WTC11 (cell line): ENCODE data around the gene MED27.

Experiments used
- CREB1 ChIP-seq: sonication (generic); formaldehyde crosslinking; IDR thresholded peaks from 2 replicates; pipeline ENCODE4 v1.8.0; 2023; ENCODE audit warnings: mild to moderate bottlenecking, missing genetic modification reagents
- FOXJ3 ChIP-seq: sonication (generic); formaldehyde crosslinking; IDR thresholded peaks from 2 replicates; pipeline ENCODE4 v1.9.0; 2021; ENCODE audit warnings: missing genetic modification reagents, mild to moderate bottlenecking, borderline replicate concordance
- FOXP1 ChIP-seq: sonication (generic); formaldehyde crosslinking; IDR thresholded peaks from 2 replicates; pipeline ENCODE4 v1.8.0; 2022; ENCODE audit warnings: missing genetic modification reagents, mild to moderate bottlenecking, moderate library complexity, borderline replicate concordance
- IRF2 ChIP-seq: sonication (generic); formaldehyde crosslinking; IDR thresholded peaks from 2 replicates; pipeline ENCODE4 v1.8.0; 2022; ENCODE audit warnings: low read depth, missing genetic modification reagents, borderline replicate concordance
- JUN ChIP-seq: sonication (generic); formaldehyde crosslinking; IDR thresholded peaks from 2 replicates; pipeline ENCODE4 v1.8.0; 2023; ENCODE audit warnings: mild to moderate bottlenecking, missing genetic modification reagents
- KAT7 ChIP-seq: sonication (generic); formaldehyde crosslinking; IDR thresholded peaks from 2 replicates; pipeline ENCODE4 v1.8.1; 2023; ENCODE audit warnings: missing genetic modification reagents, mild to moderate bottlenecking, borderline replicate concordance
- TF ChIP-seq, protein P1 (sequence below): fragments of 200-600 bp; IDR thresholded peaks from 2 replicates; pipeline ENCODE4 v1.8.0; 2022; ENCODE audit warnings: antibody characterized with exemption
- TF ChIP-seq, protein P2 (sequence below): sonication (generic); formaldehyde crosslinking; IDR thresholded peaks from 2 replicates; pipeline ENCODE4 v1.8.1; 2022; ENCODE audit warnings: low read depth, missing genetic modification reagents, borderline replicate concordance
- TF ChIP-seq, protein P3 (sequence below): sonication (generic); formaldehyde crosslinking; IDR thresholded peaks from 2 replicates; pipeline ENCODE4 v1.8.1; 2023; ENCODE audit warnings: mild to moderate bottlenecking, moderate library complexity, missing genetic modification reagents
- TF ChIP-seq, protein P4 (sequence below): sonication (generic); formaldehyde crosslinking; IDR thresholded peaks from 2 replicates; pipeline ENCODE4 v1.8.0; 2022; ENCODE audit warnings: mild to moderate bottlenecking, missing genetic modification reagents
- TF ChIP-seq, protein P5 (sequence below): sonication (generic); formaldehyde crosslinking; IDR thresholded peaks from 2 replicates; pipeline ENCODE4 v1.8.1; 2022; ENCODE audit warnings: mild to moderate bottlenecking, missing genetic modification reagents, moderate library complexity, borderline replicate concordance

DNA sequence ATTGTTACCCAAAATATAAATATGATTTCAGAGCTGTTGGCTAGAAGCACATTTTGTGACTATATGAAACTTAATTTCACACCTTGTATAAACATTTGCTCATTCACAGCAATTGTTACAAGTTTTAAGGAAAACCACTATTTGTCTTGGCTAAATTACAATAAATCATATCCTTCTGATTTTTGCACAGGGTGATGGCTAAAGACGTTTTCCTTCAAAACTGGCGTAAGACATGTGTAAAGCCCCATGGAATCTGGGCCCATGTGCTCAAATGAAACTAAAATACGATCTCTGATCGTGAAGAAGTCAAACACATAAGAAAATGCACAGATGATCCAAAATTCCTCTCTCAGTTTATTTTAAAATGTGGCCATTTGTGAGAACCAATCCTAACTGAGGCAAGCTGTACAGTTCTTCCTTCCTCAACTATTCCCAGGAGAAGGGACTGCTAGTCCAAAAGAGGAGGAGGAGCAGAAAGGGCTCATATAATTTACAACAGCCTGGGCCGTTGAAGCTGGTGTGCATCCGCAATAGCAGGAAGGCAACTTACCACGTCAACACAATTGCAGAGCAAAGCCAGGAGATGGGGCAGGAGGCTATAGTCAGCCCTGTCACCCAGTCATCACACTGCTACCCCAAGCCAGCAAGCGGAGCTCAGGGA, 98.4 kb downstream of the MED27 start:
- no peak for TF ChIP-seq JUN
- no peak for TF ChIP-seq KAT7 (CRISPR knock-in tag)
- TF ChIP-seq, protein P1, sequence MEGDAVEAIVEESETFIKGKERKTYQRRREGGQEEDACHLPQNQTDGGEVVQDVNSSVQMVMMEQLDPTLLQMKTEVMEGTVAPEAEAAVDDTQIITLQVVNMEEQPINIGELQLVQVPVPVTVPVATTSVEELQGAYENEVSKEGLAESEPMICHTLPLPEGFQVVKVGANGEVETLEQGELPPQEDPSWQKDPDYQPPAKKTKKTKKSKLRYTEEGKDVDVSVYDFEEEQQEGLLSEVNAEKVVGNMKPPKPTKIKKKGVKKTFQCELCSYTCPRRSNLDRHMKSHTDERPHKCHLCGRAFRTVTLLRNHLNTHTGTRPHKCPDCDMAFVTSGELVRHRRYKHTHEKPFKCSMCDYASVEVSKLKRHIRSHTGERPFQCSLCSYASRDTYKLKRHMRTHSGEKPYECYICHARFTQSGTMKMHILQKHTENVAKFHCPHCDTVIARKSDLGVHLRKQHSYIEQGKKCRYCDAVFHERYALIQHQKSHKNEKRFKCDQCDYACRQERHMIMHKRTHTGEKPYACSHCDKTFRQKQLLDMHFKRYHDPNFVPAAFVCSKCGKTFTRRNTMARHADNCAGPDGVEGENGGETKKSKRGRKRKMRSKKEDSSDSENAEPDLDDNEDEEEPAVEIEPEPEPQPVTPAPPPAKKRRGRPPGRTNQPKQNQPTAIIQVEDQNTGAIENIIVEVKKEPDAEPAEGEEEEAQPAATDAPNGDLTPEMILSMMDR, result no peak
- no peak for TF ChIP-seq FOXP1 (CRISPR knock-in tag)
- TF ChIP-seq, protein P2, sequence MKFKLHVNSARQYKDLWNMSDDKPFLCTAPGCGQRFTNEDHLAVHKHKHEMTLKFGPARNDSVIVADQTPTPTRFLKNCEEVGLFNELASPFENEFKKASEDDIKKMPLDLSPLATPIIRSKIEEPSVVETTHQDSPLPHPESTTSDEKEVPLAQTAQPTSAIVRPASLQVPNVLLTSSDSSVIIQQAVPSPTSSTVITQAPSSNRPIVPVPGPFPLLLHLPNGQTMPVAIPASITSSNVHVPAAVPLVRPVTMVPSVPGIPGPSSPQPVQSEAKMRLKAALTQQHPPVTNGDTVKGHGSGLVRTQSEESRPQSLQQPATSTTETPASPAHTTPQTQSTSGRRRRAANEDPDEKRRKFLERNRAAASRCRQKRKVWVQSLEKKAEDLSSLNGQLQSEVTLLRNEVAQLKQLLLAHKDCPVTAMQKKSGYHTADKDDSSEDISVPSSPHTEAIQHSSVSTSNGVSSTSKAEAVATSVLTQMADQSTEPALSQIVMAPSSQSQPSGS (CRISPR knock-in tag), result no peak
- TF ChIP-seq, protein P3, sequence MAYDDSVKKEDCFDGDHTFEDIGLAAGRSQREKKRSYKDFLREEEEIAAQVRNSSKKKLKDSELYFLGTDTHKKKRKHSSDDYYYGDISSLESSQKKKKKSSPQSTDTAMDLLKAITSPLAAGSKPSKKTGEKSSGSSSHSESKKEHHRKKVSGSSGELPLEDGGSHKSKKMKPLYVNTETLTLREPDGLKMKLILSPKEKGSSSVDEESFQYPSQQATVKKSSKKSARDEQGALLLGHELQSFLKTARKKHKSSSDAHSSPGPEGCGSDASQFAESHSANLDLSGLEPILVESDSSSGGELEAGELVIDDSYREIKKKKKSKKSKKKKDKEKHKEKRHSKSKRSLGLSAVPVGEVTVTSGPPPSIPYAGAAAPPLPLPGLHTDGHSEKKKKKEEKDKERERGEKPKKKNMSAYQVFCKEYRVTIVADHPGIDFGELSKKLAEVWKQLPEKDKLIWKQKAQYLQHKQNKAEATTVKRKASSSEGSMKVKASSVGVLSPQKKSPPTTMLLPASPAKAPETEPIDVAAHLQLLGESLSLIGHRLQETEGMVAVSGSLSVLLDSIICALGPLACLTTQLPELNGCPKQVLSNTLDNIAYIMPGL (CRISPR knock-in tag), result no peak
- TF ChIP-seq, protein P4, sequence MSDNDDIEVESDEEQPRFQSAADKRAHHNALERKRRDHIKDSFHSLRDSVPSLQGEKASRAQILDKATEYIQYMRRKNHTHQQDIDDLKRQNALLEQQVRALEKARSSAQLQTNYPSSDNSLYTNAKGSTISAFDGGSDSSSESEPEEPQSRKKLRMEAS (CRISPR knock-in tag), result no peak
- TF ChIP-seq CREB1, result no peak
- TF ChIP-seq FOXJ3, result no peak
- TF ChIP-seq, protein P5, sequence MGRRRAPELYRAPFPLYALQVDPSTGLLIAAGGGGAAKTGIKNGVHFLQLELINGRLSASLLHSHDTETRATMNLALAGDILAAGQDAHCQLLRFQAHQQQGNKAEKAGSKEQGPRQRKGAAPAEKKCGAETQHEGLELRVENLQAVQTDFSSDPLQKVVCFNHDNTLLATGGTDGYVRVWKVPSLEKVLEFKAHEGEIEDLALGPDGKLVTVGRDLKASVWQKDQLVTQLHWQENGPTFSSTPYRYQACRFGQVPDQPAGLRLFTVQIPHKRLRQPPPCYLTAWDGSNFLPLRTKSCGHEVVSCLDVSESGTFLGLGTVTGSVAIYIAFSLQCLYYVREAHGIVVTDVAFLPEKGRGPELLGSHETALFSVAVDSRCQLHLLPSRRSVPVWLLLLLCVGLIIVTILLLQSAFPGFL (CRISPR knock-in tag), result no peak
- TF ChIP-seq IRF2 (CRISPR knock-in tag), result no peak
